Adrenal gland (tissue), 5 donors: ENCODE results near the gene MYO7A.

Source experiments
- CTCF ChIP-seq, 6 experiments: fragments of 450-650 bp in 4 of 6; fragments of 200-600 bp in 2 of 6; sonication (generic) in 1 of 6; IDR thresholded peaks; 1 replicate in 5 of 6; 2 replicates in 1 of 6; pipeline versions ENCODE4 v1.5.1 to v1.8.0; 2016 to 2021; ENCODE audit warnings: antibody characterized with exemption in 6 of 6, mild to moderate bottlenecking in 2 of 6, moderate library complexity in 1 of 6
- POLR2A ChIP-seq, 2 donors: fragments of 450-650 bp; IDR thresholded peaks; one replicate each; pipeline ENCODE4 v1.6.1; 2017; ENCODE audit warnings: antibody characterized with exemption in 2 of 2, mild to moderate bottlenecking in 2 of 2, moderate library complexity in 1 of 2
- donor health status: DM: no; HTN: no; CAD: no.

GRCh38 chr11:77146261-77147035 is 18.4 kb downstream of the MYO7A start:
- TF ChIP-seq CTCF (IDR thresholded peaks at IDR 0.05) (no peak), POLR2A (IDR thresholded peaks at IDR 0.05) (no peak)
